GM19238 (cell line): ENCODE results near the gene BPIFB3.

Source experiments
- DNase-seq: peaks from one replicate; pipeline ENCODE4 v3.0.0; 2011; ENCODE audit warnings: low spot score; ENCODE audit not compliant: insufficient read length

The BPIFB3 gene

GRCh38 chr20:33061658-33062028 lies 7.9 kb downstream of the BPIFB3 start:
- DNase-seq, result no peak

GRCh38 chr20:33062105-33062824 lies 8.6 kb downstream of the BPIFB3 start:
- DNase-seq, result no peak

- DNase-seq, result no peak
Measured at GRCh38 chr20:33062825-33063149, 9.1 kb downstream of the BPIFB3 start.

GRCh38 chr20:33063271-33063670 lies 9.6 kb downstream of the BPIFB3 start:
- no peak for DNase-seq

GRCh38 chr20:33064572-33065287 lies 11.0 kb downstream of the BPIFB3 start:
- DNase-seq, result no peak

GRCh38 chr20:33065785-33066184 lies 12.1 kb downstream of the BPIFB3 start:
- DNase-seq, result no peak

- DNase-seq, result no peak
Measured at GRCh38 chr20:33067806-33068205, 14.1 kb downstream of the BPIFB3 start.

- DNase-seq, result no peak
Measured at GRCh38 chr20:33068251-33068939, 14.7 kb downstream of the BPIFB3 start.

GRCh38 chr20:33069673-33070072 lies 16.0 kb downstream of the BPIFB3 start:
- no peak for DNase-seq

- no peak for DNase-seq
Measured at GRCh38 chr20:33070111-33071053, 16.7 kb downstream of the BPIFB3 start.

- DNase-seq, result no peak
Measured at GRCh38 chr20:33071198-33071597, 17.5 kb downstream of the BPIFB3 start.

GRCh38 chr20:33072362-33072761 lies 18.7 kb downstream of the BPIFB3 start:
- DNase-seq, result no peak

GRCh38 chr20:33072813-33073212 lies 19.1 kb downstream of the BPIFB3 start:
- no peak for DNase-seq

- no peak for DNase-seq
Measured at GRCh38 chr20:33074675-33075074, 21.0 kb downstream of the BPIFB3 start.

- no peak for DNase-seq
Measured at GRCh38 chr20:33075281-33075680, 21.6 kb downstream of the BPIFB3 start.

- DNase-seq, result no peak
Measured at GRCh38 chr20:33076662-33077372, 23.1 kb downstream of the BPIFB3 start.

- no peak for DNase-seq
Measured at GRCh38 chr20:33079259-33079658, 25.6 kb downstream of the BPIFB3 start, which contains the start of gene BPIFB4. TSS of gene BPIFB4 (plus strand) at chr20:33079643. CDS start at chr20:33081527, 1,884 bp downstream.

GRCh38 chr20:33081411-33082154 lies 27.9 kb downstream of the BPIFB3 start:
- DNase-seq, result no peak

- no peak for DNase-seq
Measured at GRCh38 chr20:33082546-33082945, 28.8 kb downstream of the BPIFB3 start.
